Measurements from ENCODE around the gene APBB1IP.
"Not testable (repeated sequence)": the region's sequence is repeated elsewhere in the genome, so short reads cannot be mapped to it uniquely, and the experiment has no call there.

Gene APBB1IP

DNA sequence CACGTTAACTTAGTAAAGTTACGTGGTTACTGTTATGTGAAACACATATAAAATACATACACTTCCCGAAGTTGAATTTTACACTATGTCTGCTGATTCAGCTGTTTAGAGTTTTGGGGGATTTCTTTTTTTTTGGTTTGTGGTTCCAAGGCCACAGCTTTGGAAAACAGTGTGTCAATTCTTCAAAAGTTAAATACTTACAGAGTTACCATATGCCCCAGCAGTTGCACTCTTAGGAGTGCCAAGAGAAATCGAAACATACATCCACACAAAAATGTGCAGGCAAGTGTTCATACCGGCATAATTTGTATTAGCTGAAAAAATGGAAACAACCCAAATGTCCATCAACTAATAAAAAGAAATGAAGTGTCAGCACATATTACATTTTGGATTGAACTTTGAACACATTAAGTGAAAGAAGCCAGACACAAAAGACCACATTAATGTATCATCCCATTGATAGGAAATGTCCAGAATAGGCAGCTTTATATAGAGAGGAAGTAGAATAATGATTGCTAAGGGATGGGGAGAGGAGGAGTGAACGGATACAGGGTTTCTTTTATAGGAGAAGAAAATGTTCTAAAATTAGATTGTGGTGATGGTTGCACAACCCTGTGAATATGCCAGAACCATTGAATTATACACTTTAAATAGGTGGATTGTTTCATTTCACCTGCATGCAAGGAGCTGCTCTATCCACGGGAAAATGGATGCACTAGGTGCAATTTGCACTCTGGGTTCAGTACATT lies 17.6 kb downstream of the APBB1IP start:
- H3K4me3 ChIP-seq (ENCODE audit: low read depth in 1 of 2, low read length in 2 of 2) = no peak overlapping the region
- H3K4me1 ChIP-seq (ENCODE audit: control insufficient read depth in 1 of 2, insufficient read depth in 2 of 2, low read length in 2 of 2) = peaks cover 0 to 5% of the 10 kb centered on the region in 2 donors
- no peaks in the 10 kb centered on the region for H3K9me3 ChIP-seq (ENCODE audit: control insufficient read depth in 1 of 2, low read length in 2 of 2)
- H3K27ac ChIP-seq (ENCODE audit: low read depth, low read length) = no peak overlapping the region
- no peaks in the 10 kb centered on the region for H3K27me3 ChIP-seq (ENCODE audit: control insufficient read depth in 1 of 2, insufficient read depth in 2 of 2, low read length in 2 of 2)
- H3K9ac ChIP-seq (ENCODE audit: low read depth in 1 of 2, low read length in 2 of 2) = no peak overlapping the region
- H3K36me3 ChIP-seq (ENCODE audit: control insufficient read depth in 1 of 2, insufficient read depth in 2 of 2, low read length in 2 of 2) = no peaks in the 10 kb centered on the region

- Histone ChIP-seq H3K9me3 (ENCODE audit: control insufficient read depth in 1 of 2, low read length in 2 of 2) (no peaks in the 10 kb centered on the region), H3K27ac (ENCODE audit: low read depth, low read length) (no peak overlapping the region), H3K4me1 (ENCODE audit: control insufficient read depth in 1 of 2, insufficient read depth in 2 of 2, low read length in 2 of 2) (peaks cover 0 to 5% of the 10 kb centered on the region in 2 donors), H3K27me3 (ENCODE audit: control insufficient read depth in 1 of 2, insufficient read depth in 2 of 2, low read length in 2 of 2) (no peaks in the 10 kb centered on the region), H3K9ac (ENCODE audit: low read depth in 1 of 2, low read length in 2 of 2) (no peak overlapping the region), H3K36me3 (ENCODE audit: control insufficient read depth in 1 of 2, insufficient read depth in 2 of 2, low read length in 2 of 2) (no peaks in the 10 kb centered on the region), H3K4me3 (ENCODE audit: low read depth in 1 of 2, low read length in 2 of 2) (no peak overlapping the region)
These were observed 18.9 kb downstream of the APBB1IP start for GRCh38 chr10:26457088-26457487.

DNA sequence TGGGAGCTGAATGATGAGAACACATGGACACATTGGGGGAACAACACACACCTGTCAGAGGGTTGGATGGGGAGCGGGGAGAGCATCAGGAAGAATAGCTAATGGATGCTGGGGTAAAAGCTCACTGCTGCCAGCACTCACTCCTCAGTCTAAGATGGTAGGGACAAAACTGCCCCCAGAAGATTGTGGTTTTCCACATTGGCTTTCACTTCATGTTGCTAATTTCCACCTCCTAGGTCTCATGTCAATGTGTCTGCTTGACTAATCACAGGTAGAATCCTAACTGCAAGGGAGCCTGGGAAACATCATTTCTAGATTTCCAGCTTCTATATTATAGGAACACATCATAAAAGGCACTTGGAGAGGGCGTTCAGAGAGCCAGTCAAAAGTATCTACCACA lies 22.6 kb downstream of the APBB1IP start:
- Histone ChIP-seq H3K4me3 (ENCODE audit: low read depth in 1 of 2, low read length in 2 of 2) (no peak overlapping the region), H3K4me1 (ENCODE audit: control insufficient read depth in 1 of 2, insufficient read depth in 2 of 2, low read length in 2 of 2) (peaks cover 0 to 5% of the 10 kb centered on the region in 2 donors), H3K27me3 (ENCODE audit: control insufficient read depth in 1 of 2, insufficient read depth in 2 of 2, low read length in 2 of 2) (no peaks in the 10 kb centered on the region), H3K9me3 (ENCODE audit: control insufficient read depth in 1 of 2, low read length in 2 of 2) (no peaks in the 10 kb centered on the region), H3K36me3 (ENCODE audit: control insufficient read depth in 1 of 2, insufficient read depth in 2 of 2, low read length in 2 of 2) (no peaks in the 10 kb centered on the region), H3K9ac (ENCODE audit: low read depth in 1 of 2, low read length in 2 of 2) (no peak overlapping the region), H3K27ac (ENCODE audit: low read depth, low read length) (no peak overlapping the region)

- Histone ChIP-seq H3K27ac (ENCODE audit: low read depth, low read length) (no peak overlapping the region), H3K36me3 (ENCODE audit: control insufficient read depth in 1 of 2, insufficient read depth in 2 of 2, low read length in 2 of 2) (no peaks in the 10 kb centered on the region), H3K4me3 (ENCODE audit: low read depth in 1 of 2, low read length in 2 of 2) (no peak overlapping the region), H3K4me1 (ENCODE audit: control insufficient read depth in 1 of 2, insufficient read depth in 2 of 2, low read length in 2 of 2) (no peaks in the 10 kb centered on the region), H3K9me3 (ENCODE audit: control insufficient read depth in 1 of 2, low read length in 2 of 2) (no peaks in the 10 kb centered on the region), H3K9ac (ENCODE audit: low read depth in 1 of 2, low read length in 2 of 2) (no peak overlapping the region), H3K27me3 (ENCODE audit: control insufficient read depth in 1 of 2, insufficient read depth in 2 of 2, low read length in 2 of 2) (no peaks in the 10 kb centered on the region)
These were observed 25.8 kb downstream of the APBB1IP start for GRCh38 chr10:26463986-26464385.

- no peaks in the 10 kb centered on the region for H3K36me3 ChIP-seq (ENCODE audit: control insufficient read depth in 1 of 2, insufficient read depth in 2 of 2, low read length in 2 of 2)
- no peaks in the 10 kb centered on the region for H3K9me3 ChIP-seq (ENCODE audit: control insufficient read depth in 1 of 2, low read length in 2 of 2)
- H3K27ac ChIP-seq (ENCODE audit: low read depth, low read length) = no peak overlapping the region
- no peak overlapping the region for H3K4me3 ChIP-seq (ENCODE audit: low read depth in 1 of 2, low read length in 2 of 2)
- H3K27me3 ChIP-seq (ENCODE audit: control insufficient read depth in 1 of 2, insufficient read depth in 2 of 2, low read length in 2 of 2) = no peaks in the 10 kb centered on the region
- no peaks in the 10 kb centered on the region for H3K4me1 ChIP-seq (ENCODE audit: control insufficient read depth in 1 of 2, insufficient read depth in 2 of 2, low read length in 2 of 2)
- H3K9ac ChIP-seq (ENCODE audit: low read depth in 1 of 2, low read length in 2 of 2) = no peak overlapping the region
These were observed 26.6 kb downstream of the APBB1IP start for GRCh38 chr10:26464632-26465280.

GRCh38 chr10:26466531-26466930 lies 28.4 kb downstream of the APBB1IP start:
- H3K36me3 ChIP-seq (ENCODE audit: control insufficient read depth in 1 of 2, insufficient read depth in 2 of 2, low read length in 2 of 2); H3K4me3 ChIP-seq (ENCODE audit: low read depth in 1 of 2, low read length in 2 of 2); H3K4me1 ChIP-seq (ENCODE audit: control insufficient read depth in 1 of 2, insufficient read depth in 2 of 2, low read length in 2 of 2); H3K27me3 ChIP-seq (ENCODE audit: control insufficient read depth in 1 of 2, insufficient read depth in 2 of 2, low read length in 2 of 2); H3K9ac ChIP-seq (ENCODE audit: low read depth in 1 of 2, low read length in 2 of 2); H3K9me3 ChIP-seq (ENCODE audit: control insufficient read depth in 1 of 2, low read length in 2 of 2); H3K27ac ChIP-seq (ENCODE audit: low read depth, low read length): not testable (repeated sequence)

DNA sequence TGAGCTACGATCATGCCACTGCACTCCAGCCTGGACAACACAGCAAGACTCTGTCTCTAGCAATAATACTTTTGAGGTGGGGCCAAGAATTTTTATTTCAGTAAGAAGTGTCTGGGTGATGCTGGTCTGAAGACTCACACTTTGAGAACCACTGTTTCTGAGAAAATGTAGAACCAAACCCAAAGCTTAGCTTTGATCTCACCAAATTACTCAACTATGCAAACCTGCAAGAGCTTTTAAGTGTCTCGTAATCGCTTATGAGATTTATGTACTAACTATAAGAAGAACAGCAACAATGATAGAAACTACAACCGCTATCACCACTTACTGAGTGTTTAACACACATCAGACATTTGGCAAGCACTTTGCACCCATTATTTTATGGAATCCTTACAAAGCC lies 29.5 kb downstream of the APBB1IP start:
- Histone ChIP-seq H3K27ac (ENCODE audit: low read depth, low read length) (no peak overlapping the region), H3K4me3 (ENCODE audit: low read depth in 1 of 2, low read length in 2 of 2) (no peak overlapping the region), H3K4me1 (ENCODE audit: control insufficient read depth in 1 of 2, insufficient read depth in 2 of 2, low read length in 2 of 2) (no peaks in the 10 kb centered on the region), H3K27me3 (ENCODE audit: control insufficient read depth in 1 of 2, insufficient read depth in 2 of 2, low read length in 2 of 2) (no peaks in the 10 kb centered on the region), H3K36me3 (ENCODE audit: control insufficient read depth in 1 of 2, insufficient read depth in 2 of 2, low read length in 2 of 2) (no peaks in the 10 kb centered on the region), H3K9ac (ENCODE audit: low read depth in 1 of 2, low read length in 2 of 2) (no peak overlapping the region), H3K9me3 (ENCODE audit: control insufficient read depth in 1 of 2, low read length in 2 of 2) (no peaks in the 10 kb centered on the region)

DNA sequence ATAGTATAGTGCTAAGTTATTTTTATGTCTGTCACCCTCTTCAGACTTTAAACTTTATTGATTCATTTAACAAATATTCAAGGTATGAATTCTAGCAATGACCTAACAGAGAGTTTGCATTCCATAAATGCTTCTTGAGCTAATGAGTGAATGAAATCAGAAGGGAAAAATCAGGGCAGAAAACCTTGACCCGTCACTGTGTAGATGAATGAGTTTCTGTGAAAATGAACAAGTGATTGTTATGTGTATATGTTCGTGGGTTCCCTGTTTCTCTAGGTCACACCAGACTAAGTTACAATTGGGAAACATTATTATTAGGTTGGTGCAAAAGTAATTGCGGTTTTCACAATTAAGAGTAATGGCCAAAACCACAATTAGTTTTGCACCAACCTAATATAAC lies 30.1 kb downstream of the APBB1IP start:
- H3K4me3 ChIP-seq (ENCODE audit: low read depth in 1 of 2, low read length in 2 of 2) = no peak overlapping the region
- no peaks in the 10 kb centered on the region for H3K4me1 ChIP-seq (ENCODE audit: control insufficient read depth in 1 of 2, insufficient read depth in 2 of 2, low read length in 2 of 2)
- no peak overlapping the region for H3K27ac ChIP-seq (ENCODE audit: low read depth, low read length)

GRCh38 chr10:26468700-26469099 lies 30.6 kb downstream of the APBB1IP start:
- no peak overlapping the region for H3K4me3 ChIP-seq (ENCODE audit: low read depth in 1 of 2, low read length in 2 of 2)
- no peak overlapping the region for H3K27ac ChIP-seq (ENCODE audit: low read depth, low read length)
- no peaks in the 10 kb centered on the region for H3K9me3 ChIP-seq (ENCODE audit: control insufficient read depth in 1 of 2, low read length in 2 of 2)
- H3K4me1 ChIP-seq (ENCODE audit: control insufficient read depth in 1 of 2, insufficient read depth in 2 of 2, low read length in 2 of 2) = no peaks in the 10 kb centered on the region
- no peaks in the 10 kb centered on the region for H3K36me3 ChIP-seq (ENCODE audit: control insufficient read depth in 1 of 2, insufficient read depth in 2 of 2, low read length in 2 of 2)
- H3K9ac ChIP-seq (ENCODE audit: low read depth in 1 of 2, low read length in 2 of 2) = no peak overlapping the region
- no peaks in the 10 kb centered on the region for H3K27me3 ChIP-seq (ENCODE audit: control insufficient read depth in 1 of 2, insufficient read depth in 2 of 2, low read length in 2 of 2)

More for the DNA sequence above, 30.1 kb downstream of the APBB1IP start:
- no peaks in the 10 kb centered on the region for H3K9me3 ChIP-seq (ENCODE audit: control insufficient read depth in 1 of 2, low read length in 2 of 2)
- no peaks in the 10 kb centered on the region for H3K36me3 ChIP-seq (ENCODE audit: control insufficient read depth in 1 of 2, insufficient read depth in 2 of 2, low read length in 2 of 2)
- no peaks in the 10 kb centered on the region for H3K27me3 ChIP-seq (ENCODE audit: control insufficient read depth in 1 of 2, insufficient read depth in 2 of 2, low read length in 2 of 2)
- H3K9ac ChIP-seq (ENCODE audit: low read depth in 1 of 2, low read length in 2 of 2) = no peak overlapping the region

DNA sequence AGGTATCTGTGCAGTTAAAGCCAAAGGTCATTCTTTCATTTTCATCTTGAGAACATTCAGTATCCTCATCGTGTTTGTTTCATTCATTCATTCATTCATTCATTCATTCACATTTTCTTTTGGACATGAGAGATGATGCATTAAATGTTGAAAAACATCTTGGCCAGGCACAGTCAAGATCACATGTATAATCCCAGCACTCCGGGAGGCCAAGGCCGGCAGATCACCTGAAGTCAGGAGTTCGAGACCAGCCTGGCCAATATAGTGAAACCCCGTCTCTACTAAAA lies 34.3 kb downstream of the APBB1IP start:
- H3K9me3 ChIP-seq (ENCODE audit: control insufficient read depth in 1 of 2, low read length in 2 of 2) = no peaks in the 10 kb centered on the region
- no peak overlapping the region for H3K27ac ChIP-seq (ENCODE audit: low read depth, low read length)
- H3K9ac ChIP-seq (ENCODE audit: low read depth in 1 of 2, low read length in 2 of 2) = no peak overlapping the region
- no peaks in the 10 kb centered on the region for H3K27me3 ChIP-seq (ENCODE audit: control insufficient read depth in 1 of 2, insufficient read depth in 2 of 2, low read length in 2 of 2)
- H3K36me3 ChIP-seq (ENCODE audit: control insufficient read depth in 1 of 2, insufficient read depth in 2 of 2, low read length in 2 of 2) = no peaks in the 10 kb centered on the region
- H3K4me3 ChIP-seq (ENCODE audit: low read depth in 1 of 2, low read length in 2 of 2) = no peak overlapping the region
- peaks cover 0 to 4% of the 10 kb centered on the region in 2 donors for H3K4me1 ChIP-seq (ENCODE audit: control insufficient read depth in 1 of 2, insufficient read depth in 2 of 2, low read length in 2 of 2)
